H1 (cell line): ENCODE data around the gene ASXL2. TPM values are rescaled to one million over a fixed set of nuclear protein-coding genes. Genes with fewer than 3 reads are reported as not detected.

Experiments used
- CTCF ChIA-PET: fragments of 300-600 bp; sonication (Branson Sonifier 250); formaldehyde crosslinking; loops from one replicate; lab custom pipeline; 2021; ENCODE audit not compliant: partially characterized antibody; lab: Charles Lee
- POLR2A ChIA-PET: fragments of 300-600 bp; sonication (Branson Sonifier 250); formaldehyde crosslinking; loops from one replicate; lab custom pipeline; 2021; ENCODE audit warnings: inconsistent platforms; ENCODE audit not compliant: partially characterized antibody; lab: Charles Lee
- DNase-seq, 2 experiments: peaks; one replicate each; pipeline versions ENCODE4 v3.0.0 to v3.0.0-alpha.2; 2010 to 2022; ENCODE audit warnings: low spot score in 2 of 2, low read depth in 1 of 2, mixed read lengths in 1 of 2
- FAIRE-seq: peaks from 2 replicates; lab custom pipeline; 2011; peaks lifted over from hg19 to GRCh38; lab: Jason Lieb, UNC
- H2AFZ ChIP-seq: 2 replicates; pipeline ENCODE4 v1.8.1; 2012; ENCODE audit warnings: low read length, inconsistent platforms
- H2AK5ac ChIP-seq: 2 replicates; pipeline ENCODE4 v1.6.1; 2013; ENCODE audit warnings: low read depth, low read length
- H2BK120ac ChIP-seq: replicated peaks from 2 replicates; pipeline ENCODE3; 2013; ENCODE audit warnings: low read depth, low read length, inconsistent platforms
- H2BK12ac ChIP-seq: 2 replicates; pipeline ENCODE4 v1.6.1; 2013; ENCODE audit warnings: low read depth, low read length
- H2BK15ac ChIP-seq: 2 replicates; pipeline ENCODE4 v1.6.1; 2013; ENCODE audit warnings: low read length
- H2BK20ac ChIP-seq: 2 replicates; pipeline ENCODE4 v1.6.1; 2013; ENCODE audit warnings: low read length
- H2BK5ac ChIP-seq: 2 replicates; pipeline ENCODE4 v1.6.1; 2013; ENCODE audit warnings: low read depth, low read length
- H3K14ac ChIP-seq: 2 replicates; pipeline ENCODE4 v1.6.1; 2013; ENCODE audit warnings: inconsistent platforms; ENCODE audit not compliant: insufficient read length
- H3K18ac ChIP-seq: 2 replicates; pipeline ENCODE4 v1.6.1; 2013; ENCODE audit warnings: low read length; ENCODE audit errors: extremely low read depth
- H3K23ac ChIP-seq: 2 replicates; pipeline ENCODE4 v1.6.1; 2013; ENCODE audit warnings: inconsistent platforms; ENCODE audit not compliant: insufficient read length
- H3K23me2 ChIP-seq: 2 replicates; pipeline ENCODE4 v1.6.1; 2013; ENCODE audit warnings: low read depth, low read length
- H3K27ac ChIP-seq: 2 replicates; pipeline ENCODE4 v1.6.1; 2011; ENCODE audit warnings: low read depth, low read length, inconsistent platforms
- H3K27me3 ChIP-seq, 4 experiments: replicated peaks in 1 of 4; 1 replicate in 1 of 4; 2 replicates in 3 of 4; pipeline versions ENCODE4 v1.6.1 to v1.8.1; 2011 to 2013; ENCODE audit warnings: low read length in 3 of 4, mild to moderate bottlenecking in 3 of 4, inconsistent platforms in 2 of 4, mixed read lengths in 2 of 4, moderate library complexity in 1 of 4; ENCODE audit not compliant: control insufficient read depth in 3 of 4, insufficient read depth in 3 of 4; ENCODE audit errors: extremely low read depth in 1 of 4
- H3K36me3 ChIP-seq, 4 experiments: 2 replicates each; pipeline versions ENCODE4 v1.6.1 to v1.8.1; 2011 to 2013; ENCODE audit warnings: mild to moderate bottlenecking in 4 of 4, low read length in 3 of 4, moderate library complexity in 2 of 4, control low read depth in 1 of 4, inconsistent platforms in 1 of 4; ENCODE audit not compliant: insufficient read depth in 4 of 4, control insufficient read depth in 2 of 4
- H3K4ac ChIP-seq: replicated peaks from 2 replicates; pipeline ENCODE3; 2013; ENCODE audit warnings: low read length, low read depth, mixed read lengths, inconsistent platforms; ENCODE audit not compliant: insufficient read length
- H3K4me1 ChIP-seq, 4 experiments: replicated peaks in 1 of 4; 1 replicate in 1 of 4; 2 replicates in 3 of 4; pipeline versions ENCODE4 v1.6.1 to v1.8.1; 2011 to 2013; ENCODE audit warnings: low read length in 3 of 4, inconsistent platforms in 2 of 4, mixed read lengths in 1 of 4; ENCODE audit not compliant: insufficient read depth in 4 of 4, control insufficient read depth in 3 of 4
- H3K4me2 ChIP-seq, 2 experiments: 2 replicates each; pipeline versions ENCODE4 v1.6.1 to v1.8.1; 2011 to 2013; ENCODE audit warnings: low read depth in 2 of 2, low read length in 2 of 2, control low read depth in 1 of 2, inconsistent platforms in 1 of 2, mild to moderate bottlenecking in 1 of 2; ENCODE audit not compliant: insufficient read depth in 1 of 2
- H3K4me3 ChIP-seq, 4 experiments: fragments of 200-600, 300-600 bp in 1 of 4; sonication (generic), shearing (Covaris generic), sonication (Bioruptor Twin) in 1 of 4; 2 replicates each; pipeline versions ENCODE4 v1.5.1 to v1.8.1; 2011 to 2016; ENCODE audit warnings: low read length in 4 of 4, low read depth in 3 of 4, control low read depth in 2 of 4, inconsistent platforms in 2 of 4, mild to moderate bottlenecking in 2 of 4, mixed read lengths in 1 of 4, moderate library complexity in 1 of 4; ENCODE audit not compliant: insufficient read depth in 2 of 4; ENCODE audit errors: extremely low read depth in 1 of 4
- H3K56ac ChIP-seq: replicated peaks from 2 replicates; pipeline ENCODE3; 2013; ENCODE audit warnings: low read depth, mild to moderate bottlenecking, mixed read lengths, low read length, inconsistent platforms; ENCODE audit not compliant: insufficient read length
- H3K79me1 ChIP-seq: 2 replicates; pipeline ENCODE4 v1.6.1; 2013; ENCODE audit warnings: low read depth, low read length, control low read depth
- H3K79me2 ChIP-seq, 2 experiments: 2 replicates each; pipeline versions ENCODE4 v1.6.1 to v1.8.1; 2012 to 2013; ENCODE audit warnings: low read length in 2 of 2, mild to moderate bottlenecking in 2 of 2, inconsistent platforms in 1 of 2; ENCODE audit not compliant: insufficient read depth in 2 of 2, control insufficient read depth in 1 of 2
- H3K9ac ChIP-seq, 4 experiments: replicated peaks in 1 of 4; 1 replicate in 1 of 4; 2 replicates in 3 of 4; pipeline versions ENCODE4 v1.6.1 to v1.8.1; 2011 to 2013; ENCODE audit warnings: low read depth in 3 of 4, low read length in 3 of 4, control low read depth in 2 of 4, mild to moderate bottlenecking in 2 of 4, moderate library complexity in 2 of 4, inconsistent platforms in 1 of 4; ENCODE audit errors: extremely low read depth in 1 of 4
- H3K9me3 ChIP-seq, 2 experiments: 2 replicates each; pipeline versions ENCODE4 v1.6.1 to v1.8.1; 2012 to 2013; ENCODE audit warnings: mild to moderate bottlenecking in 2 of 2, moderate library complexity in 2 of 2, control low read depth in 1 of 2, inconsistent platforms in 1 of 2, low read depth in 1 of 2, low read length in 1 of 2, mixed read lengths in 1 of 2; ENCODE audit not compliant: insufficient read depth in 2 of 2
- H4K20me1 ChIP-seq, 2 experiments: replicated peaks in 1 of 2; 2 replicates each; pipeline versions ENCODE3 to v1.8.1; 2011 to 2013; ENCODE audit warnings: inconsistent platforms in 2 of 2, low read length in 2 of 2, mild to moderate bottlenecking in 1 of 2; ENCODE audit not compliant: insufficient read depth in 2 of 2, control insufficient read depth in 1 of 2
- H4K5ac ChIP-seq: 2 replicates; pipeline ENCODE4 v1.6.1; 2013; ENCODE audit warnings: low read length, low read depth, mixed read lengths, inconsistent platforms; ENCODE audit not compliant: insufficient read length
- H4K8ac ChIP-seq: 2 replicates; pipeline ENCODE4 v1.8.0; 2013; ENCODE audit warnings: mild to moderate bottlenecking, moderate library complexity, low read length, inconsistent platforms; ENCODE audit not compliant: insufficient read depth; ENCODE audit errors: extremely low read depth
- H4K91ac ChIP-seq: replicated peaks from 2 replicates; pipeline ENCODE3; 2013; ENCODE audit warnings: low read length, mixed read lengths, inconsistent platforms; ENCODE audit not compliant: insufficient read length
- ASH2L ChIP-seq: fragments of 200-600, 300-600 bp; sonication (generic); IDR thresholded peaks from one replicate; pipeline ENCODE4 v1.7.1; 2017; ENCODE audit warnings: low read length
- CHD2 ChIP-seq: IDR thresholded peaks from 2 replicates; pipeline ENCODE4 v1.6.1; 2012; ENCODE audit warnings: low read length, improper control_type of control experiment
- CTBP2 ChIP-seq: IDR thresholded peaks from 2 replicates; pipeline ENCODE4 v1.7.0; 2011; ENCODE audit warnings: borderline replicate concordance, mild to moderate bottlenecking, moderate library complexity, mixed read lengths, low read length; ENCODE audit not compliant: insufficient read depth, insufficient read length
- HDAC2 ChIP-seq, 2 experiments: fragments of 300-600 bp in 1 of 2; sonication (generic) in 1 of 2; IDR thresholded peaks; 2 replicates each; pipeline ENCODE4 v1.6.1; 2011 to 2012; ENCODE audit warnings: low read depth in 2 of 2, low read length in 2 of 2, mild to moderate bottlenecking in 2 of 2, moderate library complexity in 2 of 2, borderline replicate concordance in 1 of 2, inconsistent platforms in 1 of 2
- HDAC6 ChIP-seq: IDR thresholded peaks from one replicate; pipeline ENCODE4 v1.7.1; 2012; ENCODE audit warnings: low read depth, mild to moderate bottlenecking, inconsistent platforms, low read length, moderate library complexity
- PHF8 ChIP-seq: fragments of 200-600 bp; sonication (generic); conservative IDR thresholded peaks from 2 replicates; pipeline ENCODE4 v1.7.1; 2012; ENCODE audit warnings: low read depth, mild to moderate bottlenecking, inconsistent platforms, low read length, moderate library complexity
- POLR2A ChIP-seq, 2 experiments: IDR thresholded peaks; 1 replicate in 1 of 2; 2 replicates in 1 of 2; pipeline ENCODE4 v1.6.1; 2011; ENCODE audit warnings: low read depth in 2 of 2, low read length in 2 of 2, mild to moderate bottlenecking in 2 of 2; ENCODE audit errors: control extremely low read depth in 1 of 2
- RAD21 ChIP-seq, 2 experiments: IDR thresholded peaks in 1 of 2; conservative IDR thresholded peaks in 1 of 2; 2 replicates each; pipeline ENCODE4 v1.6.1; 2011; ENCODE audit warnings: low read depth in 2 of 2, low read length in 2 of 2, improper control_type of control experiment in 1 of 2, inconsistent platforms in 1 of 2, mild to moderate bottlenecking in 1 of 2, moderate library complexity in 1 of 2
- RNF2 ChIP-seq: fragments of 200-900, 300-1000 bp; sonication (generic); IDR thresholded peaks from 2 replicates; pipeline ENCODE4 v1.7.1; 2016; ENCODE audit warnings: borderline replicate concordance, low read depth, mild to moderate bottlenecking, antibody characterized with exemption, low read length; ENCODE audit not compliant: poor library complexity, severe bottlenecking; ENCODE audit errors: missing control alignments
- SIRT6 ChIP-seq: IDR thresholded peaks from one replicate; pipeline ENCODE4 v1.7.1; 2012; ENCODE audit warnings: low read length, inconsistent platforms
- SP2 ChIP-seq: IDR thresholded peaks from 2 replicates; pipeline ENCODE4 v1.6.1; 2012; ENCODE audit warnings: mild to moderate bottlenecking, low read length, inconsistent platforms
- TAF1 ChIP-seq: IDR thresholded peaks from 2 replicates; pipeline ENCODE4 v1.6.1; 2011; ENCODE audit warnings: mild to moderate bottlenecking, low read depth, low read length
- WGBS, 2 experiments: shearing (Covaris generic) in 1 of 2; methylation state at CpG; one replicate each; pipeline versions ENCODE4 v1.1.6 to v1.1.7; 2013 to 2015; ENCODE audit warnings: low lambda C conversion rate in 2 of 2, mixed read lengths in 2 of 2, inconsistent platforms in 1 of 2, low coverage in 1 of 2, missing lambda C conversion rate in 1 of 2; ENCODE audit not compliant: insufficient replicate concordance in 2 of 2, insufficient coverage in 1 of 2, insufficient read length in 1 of 2; ENCODE audit errors: extremely low coverage in 1 of 2, missing lambda C conversion rate in 1 of 2; 5-methylcytosine and 5-hydroxymethylcytosine counted together
- polyA plus RNA-seq, 7 experiments: library from polyadenylated mRNA; depleted of rRNA in 3 of 7; stranded (reverse) in 5 of 7; unstranded in 2 of 7; fragments of >200 nt in 5 of 7; fragments of 200-250 nt in 2 of 7; gene quantifications; 1 replicate in 5 of 7; 2 replicates in 1 of 7; 4 replicates in 1 of 7; pipeline versions ENCODE4 v1.2.1 to v1.2.3, GENCODE V29; 2011 to 2013; ENCODE audit warnings: missing spikeins in 2 of 7, mixed read lengths in 2 of 7
- total RNA-seq: library from RNA; stranded (reverse); fragmentation: NEBNext Ultra II Directional; extraction: Animal tissue kit (Norgen Biotek cat#: 25700); gene quantifications from 2 replicates; pipeline ENCODE4 v1.2.1, GENCODE V29; 2021
- TF ChIP-seq, protein P1 (sequence below): IDR thresholded peaks from 2 replicates; pipeline ENCODE4 v1.6.1; 2011; ENCODE audit warnings: low read length, improper control_type of control experiment

Gene ASXL2
- total and polyA plus RNA-seq, 2 of the 8 experiments (the other 6 are each of a cell fraction or from before 2014, with no cell fraction given), result 7.2 to 41.3 TPM

DNA sequence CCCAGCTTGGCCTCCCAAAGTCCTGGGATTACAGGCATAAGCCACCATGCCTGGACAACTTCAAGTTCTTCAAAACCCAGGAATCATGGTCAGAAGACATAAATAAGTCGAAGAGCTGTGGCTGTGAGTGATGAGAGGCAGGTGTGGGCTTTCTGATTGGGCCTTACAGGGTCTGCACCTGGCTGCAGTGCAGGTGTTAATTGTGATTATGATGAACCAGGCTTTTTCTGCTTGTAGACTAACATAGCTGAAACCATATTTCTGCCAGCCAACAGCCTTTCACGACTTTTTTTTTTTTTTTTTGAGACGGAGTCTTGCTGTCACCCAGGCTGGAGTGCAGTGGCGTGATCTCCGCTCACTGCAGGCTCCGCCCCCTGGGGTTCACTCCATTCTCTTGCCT lies 190.1 kb downstream of the ASXL2 start:
- Histone ChIP-seq H4K91ac (no peak overlapping the region), H3K56ac (no peak overlapping the region), H4K8ac (no peak overlapping the region), H3K4ac (no peak overlapping the region), H2BK20ac (no peak overlapping the region), H2AFZ (no peak overlapping the region), H3K18ac (no peak overlapping the region), H3K9ac (no peak overlapping the region), H3K79me2 (no peaks in the 10 kb centered on the region), H3K36me3 (no peaks in the 10 kb centered on the region), H3K23ac (no peak overlapping the region), H3K79me1 (no peaks in the 10 kb centered on the region), H4K20me1 (no peaks in the 10 kb centered on the region), H4K5ac (no peak overlapping the region), H3K14ac (no peak overlapping the region), H3K27ac (no peak overlapping the region), H2BK120ac (no peak overlapping the region), H3K23me2 (no peaks in the 10 kb centered on the region), H2BK12ac (no peak overlapping the region), H2BK5ac (no peak overlapping the region), H3K9me3 (no peaks in the 10 kb centered on the region), H2BK15ac (no peak overlapping the region), H3K4me2 (no peak overlapping the region), H3K4me3 (no peak overlapping the region), H2AK5ac (no peak overlapping the region), H3K27me3 (no peaks in the 10 kb centered on the region), H3K4me1 (no peaks in the 10 kb centered on the region; a peak in 1 of 7 replicates)
- ChIA-PET POLR2A (no interaction called here), CTCF (interaction anchor here (2.8 to 8.4 kb wide), 2 partner anchors 11 to 23 kb away, joined by 12 to 110 read pairs; no protein-coding TSS in a partner anchor)
- DNase-seq (no peak), FAIRE-seq (no peak)
- 86% methylated on average over 6 of the region's 6 CpGs; no CpG with 5 or more reads in 1 of the 2 experiments for WGBS, 2 experiments
- TF ChIP-seq SIRT6, result no peak
- no peak for TF ChIP-seq HDAC2 (IDR thresholded peaks at IDR 0.05; ENCODE audit: borderline replicate concordance in 1 of 2, low read depth in 2 of 2, low read length in 2 of 2)
- TF ChIP-seq TAF1, result no peak
- TF ChIP-seq POLR2A (IDR thresholded peaks at IDR 0.05; ENCODE audit: control extremely low read depth in 1 of 2, low read depth in 2 of 2, low read length in 2 of 2), result no peak
- no peak for TF ChIP-seq CHD2
- no peak for TF ChIP-seq ASH2L
- TF ChIP-seq, protein P1, sequence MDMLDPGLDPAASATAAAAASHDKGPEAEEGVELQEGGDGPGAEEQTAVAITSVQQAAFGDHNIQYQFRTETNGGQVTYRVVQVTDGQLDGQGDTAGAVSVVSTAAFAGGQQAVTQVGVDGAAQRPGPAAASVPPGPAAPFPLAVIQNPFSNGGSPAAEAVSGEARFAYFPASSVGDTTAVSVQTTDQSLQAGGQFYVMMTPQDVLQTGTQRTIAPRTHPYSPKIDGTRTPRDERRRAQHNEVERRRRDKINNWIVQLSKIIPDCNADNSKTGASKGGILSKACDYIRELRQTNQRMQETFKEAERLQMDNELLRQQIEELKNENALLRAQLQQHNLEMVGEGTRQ, result no peak
- TF ChIP-seq RNF2, result no peak
- no peak for TF ChIP-seq SP2
- TF ChIP-seq PHF8, result no peak
- no peak for TF ChIP-seq RAD21 (IDR thresholded peaks at IDR 0.05 in 1 of 2, conservative IDR thresholded peaks at IDR 0.05 in 1 of 2; ENCODE audit: low read depth in 2 of 2, low read length in 2 of 2)
- TF ChIP-seq HDAC6, result no peak
- TF ChIP-seq CTBP2, result no peak
